GM12878 (cell line): ENCODE measurements around the gene MTHFD1.

Experiments
- CTCF ChIP-seq, 3 experiments: IDR thresholded peaks in 2 of 3; conservative IDR thresholded peaks in 1 of 3; 2 replicates each; pipeline ENCODE4 v1.5.1; 2011; ENCODE audit warnings: low read depth in 3 of 3, low read length in 3 of 3, mild to moderate bottlenecking in 3 of 3, control low read depth in 2 of 3, moderate library complexity in 2 of 3, inconsistent platforms in 1 of 3, mixed read lengths in 1 of 3; ENCODE audit not compliant: control insufficient read depth in 2 of 3, insufficient read depth in 1 of 3; ENCODE audit errors: extremely low read depth in 1 of 3
- E2F4 ChIP-seq: IDR thresholded peaks from 2 replicates; pipeline ENCODE4 v1.6.1; 2012; ENCODE audit warnings: low read depth, low read length, improper control_type of control experiment
- POLR2A ChIP-seq: IDR thresholded peaks from 2 replicates; pipeline ENCODE4 v1.6.1; 2011; ENCODE audit warnings: low read depth, mild to moderate bottlenecking, low read length
- POLR2AphosphoS5 ChIP-seq: IDR thresholded peaks from 2 replicates; pipeline ENCODE4 v1.6.1; 2011; ENCODE audit warnings: mild to moderate bottlenecking, low read length, inconsistent platforms
- SP1 ChIP-seq: IDR thresholded peaks from one replicate; pipeline ENCODE4 v1.6.1; 2011; ENCODE audit warnings: low read depth, low read length
- SREBF2 ChIP-seq: IDR thresholded peaks from 2 replicates; pipeline ENCODE4 v1.6.1; 2012; ENCODE audit warnings: mild to moderate bottlenecking, low read length

- no peak for TF ChIP-seq E2F4
- no peak for TF ChIP-seq POLR2A
- TF ChIP-seq CTCF (IDR thresholded peaks at IDR 0.05 in 2 of 3, conservative IDR thresholded peaks at IDR 0.05 in 1 of 3; ENCODE audit: control insufficient read depth in 2 of 3, extremely low read depth in 1 of 3, insufficient read depth in 1 of 3, low read depth in 3 of 3, low read length in 3 of 3): no peak
- TF ChIP-seq SREBF2: no peak
- TF ChIP-seq POLR2AphosphoS5: no peak
- TF ChIP-seq SP1: no peak
Observed at GRCh38 chr14:64461221-64461620, 73.1 kb downstream of the MTHFD1 start.
